WTC11 (cell line): ENCODE measurements around the gene LIN7B. TPM values are rescaled to one million over a fixed set of nuclear protein-coding genes. Genes with fewer than 3 reads are reported as not detected.
A peak's percentile ranks its signal among the peaks of the same experiment; 100 is the strongest.

ENCODE experiments used
- ARID4B ChIP-seq: sonication (generic); formaldehyde crosslinking; IDR thresholded peaks from 2 replicates; pipeline ENCODE4 v1.8.0; 2023; ENCODE audit warnings: missing genetic modification reagents, mild to moderate bottlenecking, borderline replicate concordance
- ATF3 ChIP-seq: sonication (generic); formaldehyde crosslinking; conservative IDR thresholded peaks from 2 replicates; pipeline ENCODE4 v1.8.1; 2022; ENCODE audit warnings: mild to moderate bottlenecking, missing genetic modification reagents
- CREB1 ChIP-seq: sonication (generic); formaldehyde crosslinking; IDR thresholded peaks from 2 replicates; pipeline ENCODE4 v1.8.0; 2023; ENCODE audit warnings: mild to moderate bottlenecking, missing genetic modification reagents
- ELF4 ChIP-seq: sonication (generic); formaldehyde crosslinking; IDR thresholded peaks from 2 replicates; pipeline ENCODE4 v1.8.1; 2022; ENCODE audit warnings: low read depth, mild to moderate bottlenecking, moderate library complexity, missing genetic modification reagents
- ETV6 ChIP-seq: sonication (generic); formaldehyde crosslinking; IDR thresholded peaks from 2 replicates; pipeline ENCODE4 v1.8.1; 2022; ENCODE audit warnings: mild to moderate bottlenecking, missing genetic modification reagents
- HMGA2 ChIP-seq: fragments of 250-450 bp; sonication (Bioruptor Pico); IDR thresholded peaks from 2 replicates; pipeline ENCODE4 v1.4.0; 2021; ENCODE audit warnings: mild to moderate bottlenecking, moderate library complexity
- IRF1 ChIP-seq: sonication (generic); formaldehyde crosslinking; IDR thresholded peaks from 2 replicates; pipeline ENCODE4 v1.8.0; 2023; ENCODE audit warnings: missing genetic modification reagents
- JUN ChIP-seq: sonication (generic); formaldehyde crosslinking; IDR thresholded peaks from 2 replicates; pipeline ENCODE4 v1.8.0; 2023; ENCODE audit warnings: mild to moderate bottlenecking, missing genetic modification reagents
- MAX ChIP-seq: sonication (generic); formaldehyde crosslinking; IDR thresholded peaks from 2 replicates; pipeline ENCODE4 v1.8.0; 2022; ENCODE audit warnings: mild to moderate bottlenecking, missing genetic modification reagents
- NR3C1 ChIP-seq: sonication (generic); formaldehyde crosslinking; conservative IDR thresholded peaks from 2 replicates; pipeline ENCODE4 v1.8.1; 2023; ENCODE audit warnings: low read depth, mild to moderate bottlenecking, missing genetic modification reagents
- OVOL2 ChIP-seq: fragments of 250-450 bp; sonication (Bioruptor Pico); IDR thresholded peaks from 2 replicates; pipeline ENCODE4 v1.9.0; 2021; ENCODE audit warnings: mild to moderate bottlenecking, borderline replicate concordance
- SP1 ChIP-seq: sonication (generic); formaldehyde crosslinking; conservative IDR thresholded peaks from 2 replicates; pipeline ENCODE4 v1.8.1; 2022; ENCODE audit warnings: missing genetic modification reagents
- TEAD1 ChIP-seq: sonication (generic); formaldehyde crosslinking; IDR thresholded peaks from 2 replicates; pipeline ENCODE4 v1.8.0; 2022; ENCODE audit warnings: mild to moderate bottlenecking, missing genetic modification reagents
- TEAD4 ChIP-seq: sonication (generic); formaldehyde crosslinking; IDR thresholded peaks from 2 replicates; pipeline ENCODE4 v1.8.0; 2022; ENCODE audit warnings: mild to moderate bottlenecking, missing genetic modification reagents
- ZBTB21 ChIP-seq: sonication (generic); formaldehyde crosslinking; IDR thresholded peaks from 2 replicates; pipeline ENCODE4 v1.8.1; 2023; ENCODE audit warnings: mild to moderate bottlenecking, missing genetic modification reagents, borderline replicate concordance
- ZNF396 ChIP-seq: fragments of 250-450 bp; sonication (Bioruptor Pico); IDR thresholded peaks from 2 replicates; pipeline ENCODE4 v1.8.0; 2021; ENCODE audit warnings: mild to moderate bottlenecking, moderate library complexity, borderline replicate concordance
- total RNA-seq: library from RNA; stranded (reverse); gene quantifications from 3 replicates; pipeline ENCODE4 v1.2.3, GENCODE V29; 2021
- TF ChIP-seq, protein P1 (sequence below): fragments of 250-450 bp; sonication (Bioruptor Pico); IDR thresholded peaks from 2 replicates; pipeline ENCODE4 v2.1.2; 2022; ENCODE audit warnings: mild to moderate bottlenecking, moderate library complexity
- TF ChIP-seq, protein P2 (sequence below): sonication (generic); formaldehyde crosslinking; IDR thresholded peaks from 2 replicates; pipeline ENCODE4 v1.8.1; 2023; ENCODE audit warnings: mild to moderate bottlenecking, missing genetic modification reagents
- TF ChIP-seq, protein P3 (sequence below): sonication (generic); formaldehyde crosslinking; IDR thresholded peaks from 2 replicates; pipeline ENCODE4 v1.8.1; 2023; ENCODE audit warnings: mild to moderate bottlenecking, moderate library complexity, missing genetic modification reagents
- TF ChIP-seq, protein P4 (sequence below): fragments of 250-450 bp; sonication (Bioruptor Pico); IDR thresholded peaks from 2 replicates; pipeline ENCODE4 v1.9.0; 2021; ENCODE audit warnings: moderate library complexity, mild to moderate bottlenecking, inconsistent platforms, borderline replicate concordance
- TF ChIP-seq, protein P5 (sequence below): fragments of 250-450 bp; sonication (Bioruptor Pico); IDR thresholded peaks from 2 replicates; pipeline ENCODE4 v1.8.0; 2021; ENCODE audit warnings: mild to moderate bottlenecking
- TF ChIP-seq, protein P6 (sequence below): sonication (generic); formaldehyde crosslinking; IDR thresholded peaks from 2 replicates; pipeline ENCODE4 v1.8.1; 2022; ENCODE audit warnings: mild to moderate bottlenecking, moderate library complexity, missing genetic modification reagents

The LIN7B gene
- total RNA-seq, 1 experiment from 2014 or later: 5.1 TPM

DNA sequence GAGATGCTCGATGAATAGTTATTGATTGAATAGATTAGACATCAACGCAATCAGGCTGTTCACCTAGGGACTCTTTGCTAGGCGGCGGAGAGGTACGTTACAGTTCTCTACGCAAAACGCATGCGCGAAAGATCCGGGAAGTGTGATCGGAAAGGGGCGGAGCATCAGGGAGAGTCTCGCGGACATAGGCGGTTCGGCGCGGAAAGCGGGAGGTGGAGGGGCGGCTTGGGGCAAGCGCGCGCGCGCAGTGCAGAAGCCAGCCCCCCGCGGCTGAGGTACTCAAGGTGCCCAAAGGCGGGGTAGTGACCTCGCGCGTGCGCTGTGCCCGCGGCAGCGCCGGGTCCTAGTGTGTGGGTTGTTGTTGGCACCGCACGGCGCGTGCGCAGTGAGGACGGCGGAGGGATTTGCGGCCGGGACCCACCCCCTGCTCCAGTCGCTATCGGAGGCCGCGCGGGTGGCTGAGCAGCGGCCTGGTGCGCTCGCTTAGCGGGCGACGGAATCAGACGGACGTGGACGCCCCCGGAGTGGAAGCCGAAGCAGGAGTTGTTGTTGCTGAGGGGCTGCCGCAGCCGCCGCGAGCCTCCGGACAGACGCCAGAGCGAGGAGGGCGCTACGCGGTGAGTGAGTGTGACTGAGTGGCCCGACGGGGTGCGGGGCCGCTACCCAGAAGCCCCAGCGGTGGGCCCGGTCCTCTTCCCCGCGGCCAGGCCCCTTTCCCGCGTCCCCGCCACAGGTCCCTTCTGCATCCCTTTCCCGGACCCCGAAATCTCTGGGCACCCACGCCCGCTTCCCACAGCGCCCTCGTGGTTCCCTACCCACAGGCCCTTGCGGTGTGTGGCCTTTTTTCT is 28.9 kb upstream of the LIN7B start, which contains the start of gene SNRNP70 (continued):
- TF ChIP-seq ATF3 (CRISPR knock-in tag): no peak
- TF ChIP-seq ELF4 (CRISPR knock-in tag): no peak
- TF ChIP-seq, protein P1, sequence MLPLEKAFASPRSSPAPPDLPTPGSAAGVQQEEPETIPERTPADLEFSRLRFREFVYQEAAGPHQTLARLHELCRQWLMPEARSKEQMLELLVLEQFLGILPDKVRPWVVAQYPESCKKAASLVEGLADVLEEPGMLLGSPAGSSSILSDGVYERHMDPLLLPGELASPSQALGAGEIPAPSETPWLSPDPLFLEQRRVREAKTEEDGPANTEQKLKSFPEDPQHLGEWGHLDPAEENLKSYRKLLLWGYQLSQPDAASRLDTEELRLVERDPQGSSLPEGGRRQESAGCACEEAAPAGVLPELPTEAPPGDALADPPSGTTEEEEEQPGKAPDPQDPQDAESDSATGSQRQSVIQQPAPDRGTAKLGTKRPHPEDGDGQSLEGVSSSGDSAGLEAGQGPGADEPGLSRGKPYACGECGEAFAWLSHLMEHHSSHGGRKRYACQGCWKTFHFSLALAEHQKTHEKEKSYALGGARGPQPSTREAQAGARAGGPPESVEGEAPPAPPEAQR (CRISPR knock-in tag): no peak
- peak; percentile 97 for TF ChIP-seq SP1
- TF ChIP-seq ZNF396 (CRISPR knock-in tag): no peak
- TF ChIP-seq OVOL2: no peak
- TF ChIP-seq ETV6 (CRISPR knock-in tag): peak; percentile 78
- TF ChIP-seq HMGA2 (CRISPR knock-in tag): no peak
- TF ChIP-seq JUN (CRISPR knock-in tag): peak; percentile 82; the same call in 1 of the 2 replicates
- TF ChIP-seq IRF1 (CRISPR knock-in tag): no peak
- TF ChIP-seq, protein P2, sequence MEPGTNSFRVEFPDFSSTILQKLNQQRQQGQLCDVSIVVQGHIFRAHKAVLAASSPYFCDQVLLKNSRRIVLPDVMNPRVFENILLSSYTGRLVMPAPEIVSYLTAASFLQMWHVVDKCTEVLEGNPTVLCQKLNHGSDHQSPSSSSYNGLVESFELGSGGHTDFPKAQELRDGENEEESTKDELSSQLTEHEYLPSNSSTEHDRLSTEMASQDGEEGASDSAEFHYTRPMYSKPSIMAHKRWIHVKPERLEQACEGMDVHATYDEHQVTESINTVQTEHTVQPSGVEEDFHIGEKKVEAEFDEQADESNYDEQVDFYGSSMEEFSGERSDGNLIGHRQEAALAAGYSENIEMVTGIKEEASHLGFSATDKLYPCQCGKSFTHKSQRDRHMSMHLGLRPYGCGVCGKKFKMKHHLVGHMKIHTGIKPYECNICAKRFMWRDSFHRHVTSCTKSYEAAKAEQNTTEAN (CRISPR knock-in tag): peak; percentile 95
- TF ChIP-seq CREB1 (CRISPR knock-in tag): no peak
- TF ChIP-seq, protein P3, sequence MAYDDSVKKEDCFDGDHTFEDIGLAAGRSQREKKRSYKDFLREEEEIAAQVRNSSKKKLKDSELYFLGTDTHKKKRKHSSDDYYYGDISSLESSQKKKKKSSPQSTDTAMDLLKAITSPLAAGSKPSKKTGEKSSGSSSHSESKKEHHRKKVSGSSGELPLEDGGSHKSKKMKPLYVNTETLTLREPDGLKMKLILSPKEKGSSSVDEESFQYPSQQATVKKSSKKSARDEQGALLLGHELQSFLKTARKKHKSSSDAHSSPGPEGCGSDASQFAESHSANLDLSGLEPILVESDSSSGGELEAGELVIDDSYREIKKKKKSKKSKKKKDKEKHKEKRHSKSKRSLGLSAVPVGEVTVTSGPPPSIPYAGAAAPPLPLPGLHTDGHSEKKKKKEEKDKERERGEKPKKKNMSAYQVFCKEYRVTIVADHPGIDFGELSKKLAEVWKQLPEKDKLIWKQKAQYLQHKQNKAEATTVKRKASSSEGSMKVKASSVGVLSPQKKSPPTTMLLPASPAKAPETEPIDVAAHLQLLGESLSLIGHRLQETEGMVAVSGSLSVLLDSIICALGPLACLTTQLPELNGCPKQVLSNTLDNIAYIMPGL (CRISPR knock-in tag): peak; percentile 89; the same call in 1 of the 2 replicates
- TF ChIP-seq, protein P4, sequence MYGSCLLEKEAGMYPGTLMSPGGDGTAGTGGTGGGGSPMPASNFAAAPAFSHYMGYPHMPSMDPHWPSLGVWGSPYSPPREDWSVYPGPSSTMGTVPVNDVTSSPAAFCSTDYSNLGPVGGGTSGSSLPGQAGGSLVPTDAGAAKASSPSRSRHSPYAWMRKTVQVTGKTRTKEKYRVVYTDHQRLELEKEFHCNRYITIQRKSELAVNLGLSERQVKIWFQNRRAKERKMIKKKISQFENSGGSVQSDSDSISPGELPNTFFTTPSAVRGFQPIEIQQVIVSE (CRISPR knock-in tag): no peak
- TF ChIP-seq ZBTB21 (CRISPR knock-in tag): no peak
- TF ChIP-seq TEAD1 (CRISPR knock-in tag): no peak
- peak; percentile 66; the same call in 1 of the 2 replicates for TF ChIP-seq TEAD4 (CRISPR knock-in tag)
- TF ChIP-seq, protein P5, sequence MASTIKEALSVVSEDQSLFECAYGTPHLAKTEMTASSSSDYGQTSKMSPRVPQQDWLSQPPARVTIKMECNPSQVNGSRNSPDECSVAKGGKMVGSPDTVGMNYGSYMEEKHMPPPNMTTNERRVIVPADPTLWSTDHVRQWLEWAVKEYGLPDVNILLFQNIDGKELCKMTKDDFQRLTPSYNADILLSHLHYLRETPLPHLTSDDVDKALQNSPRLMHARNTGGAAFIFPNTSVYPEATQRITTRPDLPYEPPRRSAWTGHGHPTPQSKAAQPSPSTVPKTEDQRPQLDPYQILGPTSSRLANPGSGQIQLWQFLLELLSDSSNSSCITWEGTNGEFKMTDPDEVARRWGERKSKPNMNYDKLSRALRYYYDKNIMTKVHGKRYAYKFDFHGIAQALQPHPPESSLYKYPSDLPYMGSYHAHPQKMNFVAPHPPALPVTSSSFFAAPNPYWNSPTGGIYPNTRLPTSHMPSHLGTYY: no peak
- TF ChIP-seq ARID4B (CRISPR knock-in tag): peak; percentile 88; the same call in 1 of the 2 replicates
- no peak for TF ChIP-seq NR3C1
- TF ChIP-seq, protein P6, sequence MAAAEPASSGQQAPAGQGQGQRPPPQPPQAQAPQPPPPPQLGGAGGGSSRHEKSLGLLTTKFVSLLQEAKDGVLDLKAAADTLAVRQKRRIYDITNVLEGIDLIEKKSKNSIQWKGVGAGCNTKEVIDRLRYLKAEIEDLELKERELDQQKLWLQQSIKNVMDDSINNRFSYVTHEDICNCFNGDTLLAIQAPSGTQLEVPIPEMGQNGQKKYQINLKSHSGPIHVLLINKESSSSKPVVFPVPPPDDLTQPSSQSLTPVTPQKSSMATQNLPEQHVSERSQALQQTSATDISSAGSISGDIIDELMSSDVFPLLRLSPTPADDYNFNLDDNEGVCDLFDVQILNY (CRISPR knock-in tag): peak; percentile 82
- peak; percentile 85 for TF ChIP-seq MAX
